ENCODE measurements around the gene PHF23.

- TF ChIP-seq CTCF (IDR thresholded peaks at IDR 0.05; ENCODE audit: borderline replicate concordance, extremely low read depth, low read length, poor library complexity, severe bottlenecking) (no peak), EZH2 (IDR thresholded peaks at IDR 0.05; ENCODE audit: borderline replicate concordance, low read depth, low read length, severe bottlenecking) (no peak)
These were observed 10.3 kb downstream of the PHF23 start for GRCh38 chr17:7228920-7229319.

All from DND-41 (cell line).